Endothelial cell of umbilical vein (primary cell): ENCODE data around the gene CLIP1. TPM values are rescaled to one million over a fixed set of nuclear protein-coding genes. Genes with fewer than 3 reads are reported as not detected.

ENCODE experiments used
- BruUV-seq: library from RNA; stranded (reverse); fragments of 400-500 nt; replicated peaks from 2 replicates; lab custom pipeline; 2021; lab: Mats Ljungman, UMichigan
- CTCF ChIA-PET: fragments of 300-600, 350-600 bp; sonication (Branson Sonifier 250); formaldehyde crosslinking; loops from one replicate; lab custom pipeline; 2021; ENCODE audit warnings: antibody characterized with exemption, inconsistent platforms; lab: Charles Lee
- POLR2A ChIA-PET: fragments of 300-600, 350-600 bp; sonication (Branson Sonifier 250); formaldehyde crosslinking; loops from one replicate; lab custom pipeline; 2021; ENCODE audit warnings: antibody characterized with exemption, inconsistent platforms; lab: Charles Lee
- DNase-seq: peaks from one replicate; pipeline ENCODE4 v3.0.0-alpha.2; 2011; ENCODE audit warnings: low read depth, low spot score
- FAIRE-seq: peaks from 2 replicates; lab custom pipeline; 2011; peaks lifted over from hg19 to GRCh38; lab: Jason Lieb, UNC
- H2AFZ ChIP-seq: 2 replicates; pipeline ENCODE4 v1.6.0; 2012; ENCODE audit warnings: low read depth, low read length, control low read depth, inconsistent platforms
- H3K27ac ChIP-seq: 2 replicates; pipeline ENCODE4 v1.5.1; 2011; ENCODE audit warnings: low read depth, mild to moderate bottlenecking, control low read depth, low read length, moderate library complexity; ENCODE audit not compliant: insufficient read depth
- H3K27me3 ChIP-seq, 2 experiments: 2 replicates each; pipeline versions ENCODE4 v1.6.0 to v1.6.1; 2011; ENCODE audit warnings: low read length in 2 of 2, mixed read lengths in 1 of 2; ENCODE audit not compliant: control insufficient read depth in 2 of 2, insufficient read depth in 2 of 2
- H3K36me3 ChIP-seq, 2 experiments: 2 replicates in 1 of 2; 3 replicates in 1 of 2; pipeline ENCODE4 v1.5.1; 2011; ENCODE audit warnings: low read length in 2 of 2, mild to moderate bottlenecking in 1 of 2, moderate library complexity in 1 of 2; ENCODE audit not compliant: control insufficient read depth in 2 of 2, insufficient read depth in 2 of 2; ENCODE audit errors: extremely low read depth in 1 of 2
- H3K4me1 ChIP-seq: 3 replicates; pipeline ENCODE4 v1.5.1; 2011; ENCODE audit warnings: mild to moderate bottlenecking, low read length; ENCODE audit not compliant: control insufficient read depth, insufficient read depth; ENCODE audit errors: extremely low read depth
- H3K4me2 ChIP-seq: 2 replicates; pipeline ENCODE4 v1.6.1; 2011; ENCODE audit warnings: low read length, control low read depth, mixed read lengths; ENCODE audit not compliant: insufficient read depth
- H3K4me3 ChIP-seq, 3 experiments: fragments of 200-600 bp in 1 of 3; sonication (generic), shearing (Covaris generic) in 1 of 3; replicated peaks in 1 of 3; 2 replicates each; pipeline ENCODE4 v1.5.1; 2011 to 2016; ENCODE audit warnings: control low read depth in 3 of 3, low read length in 3 of 3, mild to moderate bottlenecking in 2 of 3, inconsistent platforms in 1 of 3, low read depth in 1 of 3, moderate library complexity in 1 of 3; ENCODE audit not compliant: insufficient read depth in 1 of 3
- H3K79me2 ChIP-seq: 2 replicates; pipeline ENCODE4 v1.6.0; 2012; ENCODE audit warnings: low read length, inconsistent platforms; ENCODE audit not compliant: control insufficient read depth, insufficient read depth
- H3K9ac ChIP-seq: replicated peaks from 2 replicates; pipeline ENCODE3; 2011; ENCODE audit warnings: low read length, control low read depth; ENCODE audit not compliant: insufficient read depth; ENCODE audit errors: extremely low read depth
- H3K9me1 ChIP-seq: replicated peaks from 3 replicates; pipeline ENCODE4 v1.6.0; 2011; ENCODE audit warnings: mild to moderate bottlenecking, low read length; ENCODE audit not compliant: control insufficient read depth, insufficient read depth; ENCODE audit errors: extremely low read depth
- H3K9me3 ChIP-seq: replicated peaks from 2 replicates; pipeline ENCODE4 v1.5.1; 2012; ENCODE audit warnings: low read length, inconsistent platforms; ENCODE audit not compliant: control insufficient read depth, insufficient read depth
- H4K20me1 ChIP-seq: replicated peaks from 2 replicates; pipeline ENCODE3; 2011; ENCODE audit warnings: mild to moderate bottlenecking, low read length; ENCODE audit not compliant: control insufficient read depth, insufficient read depth; ENCODE audit errors: extremely low read depth
- CTCF ChIP-seq, 2 donors: IDR thresholded peaks; 1 replicate in 1 of 2; 2 replicates in 1 of 2; pipeline ENCODE4 v1.5.1; 2011; ENCODE audit warnings: low read length in 2 of 2, mild to moderate bottlenecking in 2 of 2, moderate library complexity in 2 of 2, control low read depth in 1 of 2, inconsistent platforms in 1 of 2, low read depth in 1 of 2; ENCODE audit not compliant: insufficient read depth in 1 of 2; ENCODE audit errors: extremely low read depth in 1 of 2
- FOS ChIP-seq: IDR thresholded peaks from 2 replicates; pipeline ENCODE4 v1.6.1; 2011; ENCODE audit warnings: mild to moderate bottlenecking, low read length, moderate library complexity, borderline replicate concordance; ENCODE audit not compliant: insufficient read depth
- GATA2 ChIP-seq: IDR thresholded peaks from 2 replicates; pipeline ENCODE4 v1.7.0; 2011; ENCODE audit warnings: low read depth, mild to moderate bottlenecking, moderate library complexity, mixed read lengths, low read length; ENCODE audit not compliant: insufficient read length, insufficient read depth
- MAX ChIP-seq: IDR thresholded peaks from 2 replicates; pipeline ENCODE4 v1.6.1; 2011; ENCODE audit not compliant: insufficient read depth, insufficient read length
- MYC ChIP-seq: IDR thresholded peaks from one replicate; pipeline ENCODE4 v1.6.1; 2011; ENCODE audit warnings: mild to moderate bottlenecking, low read depth, low read length
- POLR2AphosphoS5 ChIP-seq: IDR thresholded peaks from 2 replicates; pipeline ENCODE4 v1.6.1; 2012; ENCODE audit warnings: low read depth, mild to moderate bottlenecking, control low read depth, low read length, moderate library complexity; ENCODE audit not compliant: insufficient read depth
- dilution Hi-C: fragments of 300-500 bp; cut with MboI; formaldehyde crosslinking; loops from one replicate; pipeline ENCODE4 v1.15.0; 2019; ENCODE audit warnings: low sequenced_read_pairs; ENCODE audit not compliant: extremely low pct_ligation_motif_present
- intact Hi-C: fragments of 100-400 bp; cut with micrococcal nuclease; formaldehyde crosslinking; loops from one replicate; pipeline ENCODE4 v1.10.0; 2022
- polyA plus RNA-seq, 4 experiments: library from polyadenylated mRNA; depleted of rRNA in 3 of 4; stranded (reverse) in 3 of 4; unstranded in 1 of 4; fragments of >200 nt; gene quantifications; 2 replicates each; pipeline versions ENCODE4 v1.2.1 to v1.2.3, GENCODE V29; 2011 to 2012; ENCODE audit warnings: missing spikeins in 1 of 4
- total RNA-seq: library from RNA; stranded (reverse); gene quantifications from 2 replicates; pipeline ENCODE4 v1.2.3, GENCODE V29; 2021

The CLIP1 gene
- total and polyA plus RNA-seq, 2 donors (not counting 3 experiments of a cell fraction or from before 2014, with no cell fraction given) = 56.5 to 84.3 TPM

GRCh38 chr12:122407208-122407607 lies 15.3 kb downstream of the CLIP1 start:
- CTCF ChIA-PET = interaction anchor here (1.1 to 2.5 kb wide), 4 partner anchors 8 to 65 kb away, joined by 3 to 16 read pairs (median 4); no protein-coding TSS in a partner anchor
- H4K20me1 ChIP-seq = no peaks in the 10 kb centered on the region
- BruUV-seq = no TSS peak

More at GRCh38 chr12:122407208-122407607, 15.3 kb downstream of the CLIP1 start:
- Histone ChIP-seq H2AFZ (no peak overlapping the region), H3K4me1 (no peaks in the 10 kb centered on the region), H3K4me2 (no peak overlapping the region), H3K27me3 (no peaks in the 10 kb centered on the region), H3K27ac (no peak overlapping the region), H3K36me3 (peaks cover 0 to 1% of the 10 kb centered on the region in 2 experiments), H3K9me1 (no peaks in the 10 kb centered on the region), H3K79me2 (peaks cover 52% of the 10 kb centered on the region), H3K9me3 (no peaks in the 10 kb centered on the region), H3K9ac (no peak overlapping the region), H3K4me3 (no peak overlapping the region)
- POLR2A ChIA-PET = no interaction called here
- intact Hi-C loops (no loop called here), dilution Hi-C loops (no loop called here)
- DNase-seq = no peak
- FAIRE-seq = no peak
- TF ChIP-seq GATA2 (no peak), MYC (no peak), POLR2AphosphoS5 (no peak), MAX (no peak), FOS (no peak), CTCF (IDR thresholded peaks at IDR 0.05; ENCODE audit: extremely low read depth in 1 of 2, insufficient read depth in 1 of 2, low read depth in 1 of 2, low read length in 2 of 2) (no peak)
